ENCODE data around the gene MITF. TPM values are rescaled to one million over a fixed set of nuclear protein-coding genes. Genes with fewer than 3 reads are reported as not detected.

MITF gene
- total and polyA plus RNA-seq, 3 donors from 2014 or later: 5.5 to 9.0 (median 5.8) TPM

- Histone ChIP-seq H3K36me3 (ENCODE audit: low read depth, missing control alignments) (no peaks in the 10 kb centered on the region), H3K9me3 (no peaks in the 10 kb centered on the region), H3K4me1 (no peaks in the 10 kb centered on the region), H3K27ac (no peak overlapping the region), H3K4me3 (no peak overlapping the region), H3K27me3 (no peaks in the 10 kb centered on the region)
- no peak for TF ChIP-seq POLR2A (IDR thresholded peaks at IDR 0.05)
- no peak for TF ChIP-seq CTCF (IDR thresholded peaks at IDR 0.05)
- intact Hi-C loops (cut with DNase I; ENCODE audit: low total_unique reads): no loop called here
- DNase-seq: no peak
- WGBS, 2 donors: 85 to 87% methylated on average over 5 of the region's 5 CpGs
Measured at GRCh38 chr3:69970827-69971226, 231.6 kb downstream of the MITF start.

GRCh38 chr3:69972672-69973071, 233.4 kb downstream of the MITF start:
- no peaks in the 10 kb centered on the region for H3K4me1 ChIP-seq
- no peaks in the 10 kb centered on the region for H3K9me3 ChIP-seq
- WGBS, 2 donors: 89 to 96% methylated on average over 4 of the region's 4 CpGs
- H3K4me3 ChIP-seq: no peak overlapping the region
- H3K36me3 ChIP-seq (ENCODE audit: low read depth, missing control alignments): no peaks in the 10 kb centered on the region
- intact Hi-C loops (cut with DNase I; ENCODE audit: low total_unique reads): no loop called here
- no peak for DNase-seq
- TF ChIP-seq POLR2A (IDR thresholded peaks at IDR 0.05) (no peak), CTCF (IDR thresholded peaks at IDR 0.05) (no peak)
- no peaks in the 10 kb centered on the region for H3K27me3 ChIP-seq
- no peak overlapping the region for H3K27ac ChIP-seq

- Histone ChIP-seq H3K27me3 (no peaks in the 10 kb centered on the region), H3K4me3 (no peak overlapping the region), H3K27ac (no peak overlapping the region), H3K36me3 (ENCODE audit: low read depth, missing control alignments) (no peaks in the 10 kb centered on the region), H3K4me1 (no peaks in the 10 kb centered on the region), H3K9me3 (no peaks in the 10 kb centered on the region)
- 92 to 94% methylated on average over 2 of the region's 2 CpGs for WGBS, 2 donors
- DNase-seq: no peak
- intact Hi-C loops (cut with DNase I; ENCODE audit: low total_unique reads): no loop called here
- no peak for TF ChIP-seq POLR2A (IDR thresholded peaks at IDR 0.05)
- TF ChIP-seq CTCF (IDR thresholded peaks at IDR 0.05): no peak
Measured at GRCh38 chr3:69976021-69976420, 236.8 kb downstream of the MITF start.

- intact Hi-C loops (cut with DNase I; ENCODE audit: low total_unique reads): no loop called here
- 86 to 91% methylated on average over 5 of the region's 5 CpGs for WGBS, 2 donors
Measured at GRCh38 chr3:69983546-69984265, 244.4 kb downstream of the MITF start.

More at GRCh38 chr3:69983546-69984265, 244.4 kb downstream of the MITF start:
- Histone ChIP-seq H3K36me3 (ENCODE audit: low read depth, missing control alignments) (no peaks in the 10 kb centered on the region), H3K4me1 (no peaks in the 10 kb centered on the region), H3K4me3 (no peak overlapping the region), H3K9me3 (no peaks in the 10 kb centered on the region), H3K27ac (no peak overlapping the region), H3K27me3 (no peaks in the 10 kb centered on the region)
- TF ChIP-seq CTCF (IDR thresholded peaks at IDR 0.05) (no peak), POLR2A (IDR thresholded peaks at IDR 0.05) (no peak)
- no peak for DNase-seq
